ENCODE results near the gene AGBL1. TPM values are rescaled to one million over a fixed set of nuclear protein-coding genes. Genes with fewer than 3 reads are reported as not detected.

AGBL1 gene
- total RNA-seq, 2 donors from 2014 or later: 0.23 to 0.91 TPM

DNA sequence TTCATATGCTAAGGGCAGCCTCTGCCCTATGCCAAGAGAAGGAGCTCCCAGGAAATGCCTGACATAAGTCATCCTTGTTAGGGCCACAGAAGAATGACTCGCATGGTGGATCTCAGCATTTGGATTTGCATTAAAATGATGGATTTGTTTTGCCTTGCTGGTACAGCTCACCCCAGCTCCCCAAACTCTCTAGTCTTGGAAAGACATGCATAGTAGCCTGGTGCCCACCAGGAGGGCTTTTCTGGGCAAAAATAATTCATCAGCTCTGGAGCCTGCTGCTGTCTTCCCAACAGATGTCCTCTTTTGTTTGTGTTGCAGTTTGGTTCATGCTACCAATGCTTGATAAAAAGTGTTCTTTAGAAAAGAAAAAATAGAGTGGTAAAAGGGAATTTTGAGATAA is 833.0 kb downstream of the AGBL1 start:
- TF ChIP-seq POLR2A (IDR thresholded peaks at IDR 0.05) (no peak), POLR2AphosphoS5 (IDR thresholded peaks at IDR 0.05) (no peak)
- TF ChIP-seq, protein P1, sequence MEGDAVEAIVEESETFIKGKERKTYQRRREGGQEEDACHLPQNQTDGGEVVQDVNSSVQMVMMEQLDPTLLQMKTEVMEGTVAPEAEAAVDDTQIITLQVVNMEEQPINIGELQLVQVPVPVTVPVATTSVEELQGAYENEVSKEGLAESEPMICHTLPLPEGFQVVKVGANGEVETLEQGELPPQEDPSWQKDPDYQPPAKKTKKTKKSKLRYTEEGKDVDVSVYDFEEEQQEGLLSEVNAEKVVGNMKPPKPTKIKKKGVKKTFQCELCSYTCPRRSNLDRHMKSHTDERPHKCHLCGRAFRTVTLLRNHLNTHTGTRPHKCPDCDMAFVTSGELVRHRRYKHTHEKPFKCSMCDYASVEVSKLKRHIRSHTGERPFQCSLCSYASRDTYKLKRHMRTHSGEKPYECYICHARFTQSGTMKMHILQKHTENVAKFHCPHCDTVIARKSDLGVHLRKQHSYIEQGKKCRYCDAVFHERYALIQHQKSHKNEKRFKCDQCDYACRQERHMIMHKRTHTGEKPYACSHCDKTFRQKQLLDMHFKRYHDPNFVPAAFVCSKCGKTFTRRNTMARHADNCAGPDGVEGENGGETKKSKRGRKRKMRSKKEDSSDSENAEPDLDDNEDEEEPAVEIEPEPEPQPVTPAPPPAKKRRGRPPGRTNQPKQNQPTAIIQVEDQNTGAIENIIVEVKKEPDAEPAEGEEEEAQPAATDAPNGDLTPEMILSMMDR (IDR thresholded peaks at IDR 0.05): no peak
- H3K9me3 ChIP-seq: no peaks in the 10 kb centered on the region
- H3K27ac ChIP-seq: no peak overlapping the region
- H3K4me3 ChIP-seq: no peak overlapping the region
- H3K27me3 ChIP-seq (replicated peaks; ENCODE audit: insufficient read depth): no peaks in the 10 kb centered on the region
- intact Hi-C loops (cut with DNase I): loop anchor here (10.0 kb wide), 2 partner anchors 1332 to 1362 kb away; no protein-coding TSS in a partner anchor
- no peaks in the 10 kb centered on the region for H3K4me1 ChIP-seq (replicated peaks)
- no peaks in the 10 kb centered on the region for H3K36me3 ChIP-seq
- WGBS: 100% methylated on average over 1 of the region's 1 CpG
- no peak for DNase-seq (ENCODE audit: low spot score)

DNA sequence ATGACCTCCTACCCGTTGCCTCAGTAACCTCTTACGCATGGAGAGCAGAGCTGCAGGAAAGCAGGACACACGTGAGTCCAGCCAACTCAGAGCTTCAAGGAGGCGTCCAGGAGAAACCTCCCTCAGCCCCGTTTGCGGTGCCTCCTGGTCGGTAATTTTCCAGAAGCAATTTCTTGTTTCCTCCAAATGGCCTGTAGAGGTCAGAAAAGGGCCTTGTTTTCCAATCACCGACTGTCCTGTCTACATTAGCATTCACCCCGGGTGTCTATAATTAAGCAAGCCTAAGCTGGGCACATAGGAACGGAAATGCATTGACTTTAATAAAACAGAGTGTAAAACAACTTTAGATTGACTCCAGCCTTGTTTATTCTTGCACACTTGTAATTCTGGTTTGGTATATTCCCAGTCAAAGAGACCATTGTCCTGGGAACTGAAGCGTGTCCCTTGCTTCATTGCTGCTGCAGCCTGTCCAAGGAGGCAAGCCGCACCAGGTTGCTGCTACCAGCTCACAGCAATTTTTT is 836.2 kb downstream of the AGBL1 start:
- intact Hi-C loops (cut with DNase I): loop anchor here (10.0 kb wide), 2 partner anchors 1329 to 1359 kb away; no protein-coding TSS in a partner anchor
- 17% methylated on average over 12 of the region's 12 CpGs for WGBS
- Histone ChIP-seq H3K4me3 (no peak overlapping the region), H3K27ac (no peak overlapping the region), H3K36me3 (no peaks in the 10 kb centered on the region), H3K4me1 (replicated peaks) (no peaks in the 10 kb centered on the region), H3K9me3 (no peaks in the 10 kb centered on the region), H3K27me3 (replicated peaks; ENCODE audit: insufficient read depth) (no peaks in the 10 kb centered on the region)
- DNase-seq (ENCODE audit: low spot score): peak; percentile 33
- TF ChIP-seq, protein P1 (IDR thresholded peaks at IDR 0.05): peak in 3 of 4 experiments; percentile 42 to 66 (median 44)
- TF ChIP-seq POLR2AphosphoS5 (IDR thresholded peaks at IDR 0.05) (peak; percentile 47), POLR2A (IDR thresholded peaks at IDR 0.05) (no peak)

DNA sequence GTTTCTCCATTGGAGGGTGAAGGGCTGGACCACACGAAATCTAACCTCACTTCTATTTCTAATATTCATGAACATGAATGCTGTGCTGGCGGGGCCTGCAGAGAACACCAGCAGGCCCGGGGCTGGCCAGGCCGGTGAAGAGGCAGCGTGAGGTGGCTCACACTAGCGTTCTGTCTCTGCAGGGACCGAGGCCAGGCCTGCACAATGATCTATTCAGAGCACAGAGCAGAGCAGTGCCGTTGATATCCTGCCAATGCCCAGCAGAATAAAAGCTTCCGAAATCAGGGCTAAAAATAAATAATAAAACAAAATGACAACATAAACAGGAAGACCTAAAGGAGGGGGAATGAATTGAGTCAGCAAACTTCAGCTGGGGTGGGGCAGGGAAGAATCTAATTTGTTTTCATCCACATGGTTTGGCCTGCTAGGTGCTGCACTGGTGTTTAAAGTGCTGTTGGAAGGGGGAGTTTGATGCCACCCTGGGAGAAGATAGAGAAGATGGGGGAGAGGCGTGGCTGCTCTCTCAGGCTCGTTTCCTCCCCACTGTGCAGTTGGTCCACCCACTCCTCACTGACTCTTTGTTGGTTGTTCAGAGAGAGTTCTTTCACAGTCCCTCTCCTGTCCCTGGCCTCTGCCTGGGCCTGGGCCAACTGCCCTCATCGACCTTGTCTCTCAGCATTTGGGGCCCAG is 837.1 kb downstream of the AGBL1 start:
- no peak for TF ChIP-seq POLR2AphosphoS5 (IDR thresholded peaks at IDR 0.05)
- TF ChIP-seq POLR2A (IDR thresholded peaks at IDR 0.05): no peak
- TF ChIP-seq, protein P1 (IDR thresholded peaks at IDR 0.05): no peak
- H3K4me3 ChIP-seq: no peak overlapping the region
- intact Hi-C loops (cut with DNase I): loop anchor here (10.0 kb wide), 2 partner anchors 1328 to 1358 kb away; no protein-coding TSS in a partner anchor
- H3K27me3 ChIP-seq (replicated peaks; ENCODE audit: insufficient read depth): no peaks in the 10 kb centered on the region
- no peak overlapping the region for H3K27ac ChIP-seq
- H3K36me3 ChIP-seq: no peaks in the 10 kb centered on the region
- DNase-seq (ENCODE audit: low spot score): peak; percentile 38
- WGBS: 39% methylated on average over 12 of the region's 12 CpGs
- no peaks in the 10 kb centered on the region for H3K9me3 ChIP-seq
- no peaks in the 10 kb centered on the region for H3K4me1 ChIP-seq (replicated peaks)

DNA sequence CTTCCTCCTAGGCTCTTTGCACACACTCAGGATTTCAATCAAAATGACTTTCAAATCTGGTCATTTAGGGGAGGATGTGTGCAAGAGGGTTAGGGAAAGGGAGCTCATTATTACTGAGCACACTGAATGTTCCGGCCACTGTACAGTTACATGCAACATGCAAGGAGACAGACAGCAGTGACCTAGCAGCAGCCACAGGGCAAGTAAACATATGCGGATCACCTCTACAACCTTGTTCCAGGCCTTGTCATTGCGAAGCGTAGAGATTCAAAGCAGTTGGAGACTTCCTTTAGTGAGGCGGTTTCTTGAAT is 837.6 kb downstream of the AGBL1 start:
- TF ChIP-seq POLR2AphosphoS5 (IDR thresholded peaks at IDR 0.05) (no peak), POLR2A (IDR thresholded peaks at IDR 0.05) (no peak)
- TF ChIP-seq, protein P1 (IDR thresholded peaks at IDR 0.05): no peak
- Histone ChIP-seq H3K4me3 (no peak overlapping the region), H3K9me3 (no peaks in the 10 kb centered on the region), H3K27me3 (replicated peaks; ENCODE audit: insufficient read depth) (no peaks in the 10 kb centered on the region), H3K27ac (no peak overlapping the region), H3K4me1 (replicated peaks) (no peaks in the 10 kb centered on the region), H3K36me3 (no peaks in the 10 kb centered on the region)
- DNase-seq (ENCODE audit: low spot score): no peak
- 96% methylated on average over 5 of the region's 5 CpGs for WGBS
- intact Hi-C loops (cut with DNase I): loop anchor here (10.0 kb wide), 2 partner anchors 1327 to 1357 kb away; no protein-coding TSS in a partner anchor

DNA sequence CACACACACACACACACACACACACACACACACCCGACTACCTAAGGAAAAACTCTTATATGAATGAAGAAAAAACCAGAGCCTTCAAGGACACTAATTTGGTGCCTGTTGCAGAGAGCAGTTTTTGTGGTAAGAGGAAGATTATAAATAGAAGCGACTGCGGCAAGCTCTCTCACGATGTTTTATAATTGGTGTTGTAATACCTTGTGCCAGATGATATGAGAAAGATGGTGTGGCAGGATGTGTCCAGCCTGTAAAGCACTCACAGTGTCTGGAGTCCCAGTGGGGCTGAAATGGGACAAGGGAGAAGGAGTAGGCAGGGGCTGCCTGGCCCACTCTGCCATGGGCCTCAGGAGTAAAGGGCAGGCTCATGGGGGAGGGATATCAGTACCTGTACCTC is 839.9 kb downstream of the AGBL1 start:
- no peak for DNase-seq (ENCODE audit: low spot score)
- no peaks in the 10 kb centered on the region for H3K27me3 ChIP-seq (replicated peaks; ENCODE audit: insufficient read depth)
- H3K27ac ChIP-seq: no peak overlapping the region
- no peaks in the 10 kb centered on the region for H3K9me3 ChIP-seq
- 63% methylated on average over 4 of the region's 4 CpGs for WGBS
- H3K4me3 ChIP-seq: no peak overlapping the region
- no peaks in the 10 kb centered on the region for H3K36me3 ChIP-seq
- intact Hi-C loops (cut with DNase I): loop anchor here (10.0 kb wide), 2 partner anchors 1325 to 1355 kb away; no protein-coding TSS in a partner anchor
- no peak for TF ChIP-seq POLR2A (IDR thresholded peaks at IDR 0.05)
- no peak for TF ChIP-seq POLR2AphosphoS5 (IDR thresholded peaks at IDR 0.05)
- TF ChIP-seq, protein P1 (IDR thresholded peaks at IDR 0.05): no peak
- H3K4me1 ChIP-seq (replicated peaks): no peaks in the 10 kb centered on the region

All from prostate gland (tissue), 2 donors.